GM18520 (cell line): ENCODE data around the gene TPRN.

Source experiments
- ATAC-seq: cut with Tn5 transposase; IDR thresholded peaks from one replicate; pipeline ENCODE4 v1.9.1; 2021; ENCODE audit not compliant: unreplicated experiment

The TPRN gene

GRCh38 chr9:137162505-137163364, 37.8 kb downstream of the TPRN start:
- ATAC-seq: no peak

GRCh38 chr9:137161558-137162486, 38.7 kb downstream of the TPRN start:
- no peak for ATAC-seq

- no peak for ATAC-seq
These were observed 39.6 kb downstream of the TPRN start for GRCh38 chr9:137160716-137161557.

- no peak for ATAC-seq
These were observed 40.5 kb downstream of the TPRN start for GRCh38 chr9:137160054-137160425.

- no peak for ATAC-seq
These were observed 41.2 kb downstream of the TPRN start for GRCh38 chr9:137159105-137160053.

GRCh38 chr9:137158625-137159024, 41.9 kb downstream of the TPRN start:
- ATAC-seq: no peak

- ATAC-seq: no peak
These were observed 42.7 kb downstream of the TPRN start for GRCh38 chr9:137157618-137158415.

GRCh38 chr9:137156567-137157375, 43.8 kb downstream of the TPRN start:
- ATAC-seq: no peak

- ATAC-seq: no peak
These were observed 47.6 kb downstream of the TPRN start for GRCh38 chr9:137152844-137153405.

- no peak for ATAC-seq
These were observed 49.7 kb downstream of the TPRN start for GRCh38 chr9:137150617-137151457.

- ATAC-seq: no peak
These were observed 50.5 kb downstream of the TPRN start for GRCh38 chr9:137149942-137150616.

- no peak for ATAC-seq
These were observed 51.2 kb downstream of the TPRN start for GRCh38 chr9:137149363-137149762.

GRCh38 chr9:137148661-137149060, 51.9 kb downstream of the TPRN start:
- no peak for ATAC-seq

- no peak for ATAC-seq
These were observed 52.3 kb downstream of the TPRN start for GRCh38 chr9:137148242-137148641.

- no peak for ATAC-seq
These were observed 52.8 kb downstream of the TPRN start for GRCh38 chr9:137147793-137148160.

- ATAC-seq: no peak
These were observed 53.3 kb downstream of the TPRN start for GRCh38 chr9:137147091-137147792.
